GM12864 (cell line): ENCODE measurements around the gene NUDT3.

ENCODE experiments used
- DNase-seq: peaks from one replicate; pipeline ENCODE4 v3.0.0-alpha.2; 2011; ENCODE audit warnings: low read depth
- H3K4me3 ChIP-seq: 2 replicates; pipeline ENCODE4 v1.5.1; 2011; ENCODE audit warnings: mild to moderate bottlenecking, low read depth, low read length, control low read depth
- CTCF ChIP-seq: IDR thresholded peaks from 2 replicates; pipeline ENCODE4 v1.5.1; 2011; ENCODE audit warnings: low read depth, mild to moderate bottlenecking, moderate library complexity, low read length, control low read depth, inconsistent platforms; ENCODE audit errors: missing control alignments

The NUDT3 gene

GRCh38 chr6:34386316-34387137 lies 5.9 kb downstream of the NUDT3 start:
- DNase-seq, result no peak
- H3K4me3 ChIP-seq, result no peak overlapping the region
- TF ChIP-seq CTCF, result no peak

GRCh38 chr6:34385793-34386195 lies 6.7 kb downstream of the NUDT3 start:
- no peak overlapping the region for H3K4me3 ChIP-seq
- TF ChIP-seq CTCF, result no peak
- no peak for DNase-seq

GRCh38 chr6:34384321-34385153 lies 7.9 kb downstream of the NUDT3 start:
- no peak for TF ChIP-seq CTCF
- no peak for DNase-seq
- no peak overlapping the region for H3K4me3 ChIP-seq

GRCh38 chr6:34383656-34384320 lies 8.7 kb downstream of the NUDT3 start:
- no peak for DNase-seq
- no peak overlapping the region for H3K4me3 ChIP-seq
- TF ChIP-seq CTCF, result no peak

- no peak for DNase-seq
- no peak overlapping the region for H3K4me3 ChIP-seq
- TF ChIP-seq CTCF, result no peak
Measured at GRCh38 chr6:34383161-34383631, 9.3 kb downstream of the NUDT3 start.

GRCh38 chr6:34381081-34381480 lies 11.4 kb downstream of the NUDT3 start:
- H3K4me3 ChIP-seq, result no peak overlapping the region
- no peak for TF ChIP-seq CTCF
- no peak for DNase-seq
